Neuronal stem cell (in vitro differentiated cells): ENCODE measurements around the gene RTRAF.
A peak's percentile ranks its signal among the peaks of the same experiment; 100 is the strongest.

Experiments
- DNase-seq: peaks from one replicate; pipeline ENCODE4 v3.0.0-alpha.2; 2013; ENCODE audit warnings: low spot score
- H2AFZ ChIP-seq: one replicate; pipeline ENCODE4 v1.6.1; 2013; ENCODE audit warnings: mild to moderate bottlenecking, low read length, inconsistent platforms
- H2AK5ac ChIP-seq: 2 replicates; pipeline ENCODE4 v1.6.1; 2013; ENCODE audit warnings: low read depth, mild to moderate bottlenecking, inconsistent platforms, low read length, moderate library complexity, mixed read lengths
- H2BK120ac ChIP-seq: 2 replicates; pipeline ENCODE4 v1.6.1; 2013; ENCODE audit warnings: low read depth, mild to moderate bottlenecking, inconsistent platforms, low read length, moderate library complexity, mixed read lengths
- H2BK12ac ChIP-seq: one replicate; pipeline ENCODE4 v1.6.1; 2013; ENCODE audit warnings: low read length, inconsistent platforms
- H2BK15ac ChIP-seq: 2 replicates; pipeline ENCODE4 v1.6.1; 2013; ENCODE audit warnings: mild to moderate bottlenecking, low read length, inconsistent platforms, mixed read lengths
- H2BK5ac ChIP-seq: one replicate; pipeline ENCODE4 v1.6.1; 2013; ENCODE audit warnings: inconsistent platforms, mild to moderate bottlenecking, low read length, moderate library complexity
- H3K14ac ChIP-seq: one replicate; pipeline ENCODE4 v1.6.1; 2013; ENCODE audit warnings: low read length, inconsistent platforms
- H3K18ac ChIP-seq: 2 replicates; pipeline ENCODE4 v1.6.1; 2013; ENCODE audit warnings: low read length, inconsistent platforms
- H3K23ac ChIP-seq: 2 replicates; pipeline ENCODE4 v1.6.1; 2013; ENCODE audit warnings: low read depth, mild to moderate bottlenecking, mixed read lengths, low read length, inconsistent platforms; ENCODE audit not compliant: poor library complexity
- H3K27ac ChIP-seq: replicated peaks from 3 replicates; pipeline ENCODE4 v1.5.1; 2013; ENCODE audit warnings: low read length, inconsistent platforms
- H3K27me3 ChIP-seq, 3 experiments: 2 replicates each; pipeline ENCODE4 v1.6.1; 2013; ENCODE audit warnings: low read length in 3 of 3, mild to moderate bottlenecking in 2 of 3, inconsistent platforms in 1 of 3, low read depth in 1 of 3, mixed read lengths in 1 of 3, moderate library complexity in 1 of 3; ENCODE audit not compliant: control insufficient read depth in 3 of 3, insufficient read depth in 3 of 3
- H3K36me3 ChIP-seq, 2 donors: replicated peaks in 1 of 2; 2 replicates each; pipeline ENCODE4 v1.6.1; 2013; ENCODE audit warnings: low read length in 2 of 2; ENCODE audit not compliant: control insufficient read depth in 2 of 2, insufficient read depth in 2 of 2
- H3K4ac ChIP-seq: 2 replicates; pipeline ENCODE4 v1.6.1; 2013; ENCODE audit warnings: inconsistent platforms, mild to moderate bottlenecking, low read length, moderate library complexity
- H3K4me1 ChIP-seq, 2 donors: 1 replicate in 1 of 2; 2 replicates in 1 of 2; pipeline ENCODE4 v1.6.1; 2013; ENCODE audit warnings: low read length in 2 of 2, low read depth in 1 of 2; ENCODE audit not compliant: control insufficient read depth in 2 of 2, insufficient read depth in 1 of 2
- H3K4me2 ChIP-seq: one replicate; pipeline ENCODE4 v1.6.1; 2013; ENCODE audit warnings: mild to moderate bottlenecking, low read length, inconsistent platforms; ENCODE audit not compliant: insufficient read depth, poor library complexity, severe bottlenecking
- H3K4me3 ChIP-seq, 2 donors: 2 replicates each; pipeline ENCODE4 v1.5.1; 2013; ENCODE audit warnings: low read length in 2 of 2, mild to moderate bottlenecking in 2 of 2, inconsistent platforms in 1 of 2, moderate library complexity in 1 of 2
- H3K79me1 ChIP-seq: one replicate; pipeline ENCODE4 v1.6.1; 2013; ENCODE audit warnings: low read depth, mild to moderate bottlenecking, inconsistent platforms, low read length, moderate library complexity
- H3K9ac ChIP-seq: one replicate; pipeline ENCODE4 v1.6.1; 2013; ENCODE audit warnings: mild to moderate bottlenecking, low read depth, low read length, inconsistent platforms; ENCODE audit not compliant: poor library complexity
- H3K9me3 ChIP-seq, 2 donors: replicated peaks in 1 of 2; 2 replicates each; pipeline versions ENCODE3 to v1.6.1; 2013; ENCODE audit warnings: low read length in 2 of 2, mild to moderate bottlenecking in 2 of 2, inconsistent platforms in 1 of 2, low read depth in 1 of 2, mixed read lengths in 1 of 2, moderate library complexity in 1 of 2; ENCODE audit not compliant: control insufficient read depth in 2 of 2, insufficient read depth in 1 of 2
- H4K8ac ChIP-seq: one replicate; pipeline ENCODE4 v1.6.1; 2013; ENCODE audit warnings: low read depth, mild to moderate bottlenecking, inconsistent platforms, low read length, moderate library complexity
- H4K91ac ChIP-seq: one replicate; pipeline ENCODE4 v1.6.1; 2013; ENCODE audit warnings: low read length, low read depth, mild to moderate bottlenecking, inconsistent platforms; ENCODE audit not compliant: poor library complexity
- WGBS, 2 donors: extraction: QIAGEN DNeasy Blood & Tissue Kit; methylation state at CpG; one replicate each; pipeline ENCODE4 v1.1.7; 2013; ENCODE audit warnings: missing lambda C conversion rate in 2 of 2, mixed read lengths in 1 of 2; ENCODE audit not compliant: insufficient read length in 2 of 2, insufficient replicate concordance in 1 of 2; ENCODE audit errors: extremely low coverage in 2 of 2; 5-methylcytosine and 5-hydroxymethylcytosine counted together

Gene RTRAF

GRCh38 chr14:51990488-51990887, 1.1 kb downstream of the RTRAF start:
- Histone ChIP-seq H3K18ac (no peak overlapping the region), H3K4me1 (peaks cover 3 to 7% of the 10 kb centered on the region in 2 donors), H2AFZ (no peak overlapping the region), H3K27ac (no peak overlapping the region), H2BK5ac (no peak overlapping the region), H2BK120ac (no peak overlapping the region), H3K27me3 (no peaks in the 10 kb centered on the region), H3K4me2 (peak overlapping the region; percentile 65), H3K4me3 (peak overlapping the region in 1 of 2 donors; percentile 85), H2AK5ac (no peak overlapping the region), H3K36me3 (peaks cover 4 to 48% of the 10 kb centered on the region in 2 donors), H3K23ac (no peak overlapping the region), H2BK15ac (no peak overlapping the region), H3K79me1 (peaks cover 9% of the 10 kb centered on the region), H3K9ac (no peak overlapping the region), H4K91ac (no peak overlapping the region), H3K9me3 (no peaks in the 10 kb centered on the region), H3K14ac (no peak overlapping the region), H4K8ac (no peak overlapping the region), H2BK12ac (no peak overlapping the region), H3K4ac (no peak overlapping the region)
- no CpG with 5 or more reads among the region's 3 CpGs for WGBS, 2 donors
- no peak for DNase-seq

GRCh38 chr14:51993285-51993920, 4.1 kb downstream of the RTRAF start:
- no peak overlapping the region for H3K9ac ChIP-seq
- no peak overlapping the region for H2BK120ac ChIP-seq
- no peak overlapping the region for H2BK15ac ChIP-seq
- no peak for DNase-seq
- no peak overlapping the region for H2AFZ ChIP-seq
- H2BK5ac ChIP-seq = no peak overlapping the region
- 100% methylated on average over 1 of the region's 3 CpGs for WGBS, 2 donors
- H4K91ac ChIP-seq = no peak overlapping the region
- no peak overlapping the region for H3K14ac ChIP-seq
- H3K18ac ChIP-seq = no peak overlapping the region
- H3K36me3 ChIP-seq = peaks cover 4 to 77% of the 10 kb centered on the region in 2 donors
- no peak overlapping the region for H2BK12ac ChIP-seq
- peaks cover 9% of the 10 kb centered on the region for H3K79me1 ChIP-seq
- no peak overlapping the region for H3K4me3 ChIP-seq
- no peak overlapping the region for H3K4me2 ChIP-seq
- no peak overlapping the region for H3K4ac ChIP-seq
- H4K8ac ChIP-seq = no peak overlapping the region
- peaks cover 3 to 7% of the 10 kb centered on the region in 2 donors for H3K4me1 ChIP-seq
- H3K9me3 ChIP-seq = no peaks in the 10 kb centered on the region
- H3K27me3 ChIP-seq = no peaks in the 10 kb centered on the region
- no peak overlapping the region for H2AK5ac ChIP-seq
- no peak overlapping the region for H3K23ac ChIP-seq
- H3K27ac ChIP-seq = no peak overlapping the region

GRCh38 chr14:51996148-51996746, 6.9 kb downstream of the RTRAF start:
- H3K79me1 ChIP-seq = peaks cover 3% of the 10 kb centered on the region
- no peak overlapping the region for H3K23ac ChIP-seq
- no peak overlapping the region for H3K18ac ChIP-seq
- H2BK15ac ChIP-seq = no peak overlapping the region
- H3K27me3 ChIP-seq = no peaks in the 10 kb centered on the region
- no peak overlapping the region for H2AK5ac ChIP-seq
- no peak overlapping the region for H2BK12ac ChIP-seq
- H3K9ac ChIP-seq = no peak overlapping the region
- WGBS, 2 donors = no CpG with 5 or more reads among the region's 4 CpGs
- no peak overlapping the region for H3K4me3 ChIP-seq
- no peak overlapping the region for H2BK5ac ChIP-seq
- H3K4me2 ChIP-seq = no peak overlapping the region
- H2AFZ ChIP-seq = no peak overlapping the region
- no peak overlapping the region for H4K91ac ChIP-seq
- peaks cover 5 to 100% of the 10 kb centered on the region in 2 donors for H3K36me3 ChIP-seq
- no peaks in the 10 kb centered on the region for H3K9me3 ChIP-seq
- H2BK120ac ChIP-seq = no peak overlapping the region
- H3K14ac ChIP-seq = no peak overlapping the region
- H3K27ac ChIP-seq = no peak overlapping the region
- no peak overlapping the region for H3K4ac ChIP-seq
- H3K4me1 ChIP-seq = no peaks in the 10 kb centered on the region
- H4K8ac ChIP-seq = no peak overlapping the region
- DNase-seq = no peak

GRCh38 chr14:51998348-51998747, 9.0 kb downstream of the RTRAF start:
- H3K27ac ChIP-seq = no peak overlapping the region
- H3K36me3 ChIP-seq = peaks cover 7 to 100% of the 10 kb centered on the region in 2 donors
- H2BK5ac ChIP-seq = no peak overlapping the region
- H3K23ac ChIP-seq = no peak overlapping the region
- H2AK5ac ChIP-seq = no peak overlapping the region
- H3K18ac ChIP-seq = no peak overlapping the region
- H3K4me1 ChIP-seq = peaks cover 2% of the 10 kb centered on the region in 2 donors
- no peak overlapping the region for H3K4me2 ChIP-seq
- H2BK120ac ChIP-seq = no peak overlapping the region
- H3K9me3 ChIP-seq = no peaks in the 10 kb centered on the region
- no peak overlapping the region for H4K91ac ChIP-seq
- H3K4ac ChIP-seq = no peak overlapping the region
- no peak overlapping the region for H3K14ac ChIP-seq
- H3K27me3 ChIP-seq = no peaks in the 10 kb centered on the region
- H3K4me3 ChIP-seq = no peak overlapping the region
- no peak overlapping the region for H4K8ac ChIP-seq
- H2BK12ac ChIP-seq = no peak overlapping the region
- H3K79me1 ChIP-seq = no peaks in the 10 kb centered on the region
- no peak overlapping the region for H2AFZ ChIP-seq
- H2BK15ac ChIP-seq = no peak overlapping the region
- H3K9ac ChIP-seq = no peak overlapping the region
- DNase-seq = no peak
